Glomerular endothelial cell (primary cell): ENCODE measurements around the gene METTL8. TPM values are rescaled to one million over a fixed set of nuclear protein-coding genes. Genes with fewer than 3 reads are reported as not detected.

Experiments used
- DNase-seq: peaks from one replicate; pipeline ENCODE4 v3.0.0-alpha.2; 2011; ENCODE audit warnings: low read depth, low spot score; ENCODE audit errors: extremely low read depth
- total RNA-seq: library from RNA; depleted of rRNA; stranded (reverse); fragments of >200 nt; gene quantifications from 2 replicates; pipeline ENCODE4 v1.2.3, GENCODE V29; 2015

Gene METTL8
- total RNA-seq, 1 donor from 2014 or later, result 17.2 TPM

GRCh38 chr2:171346723-171347557 lies 86.8 kb downstream of the METTL8 start:
- no peak for DNase-seq

GRCh38 chr2:171345971-171346722 lies 87.6 kb downstream of the METTL8 start:
- DNase-seq, result peak; percentile 72

GRCh38 chr2:171344182-171344581 lies 89.6 kb downstream of the METTL8 start:
- DNase-seq, result no peak

GRCh38 chr2:171342067-171342413 lies 91.8 kb downstream of the METTL8 start:
- no peak for DNase-seq

GRCh38 chr2:171341394-171342066 lies 92.3 kb downstream of the METTL8 start:
- no peak for DNase-seq

GRCh38 chr2:171334946-171335345 lies 98.8 kb downstream of the METTL8 start:
- no peak for DNase-seq

GRCh38 chr2:171334171-171334570 lies 99.6 kb downstream of the METTL8 start:
- no peak for DNase-seq

- DNase-seq, result no peak
Observed at GRCh38 chr2:171330155-171330956, 103.4 kb downstream of the METTL8 start.

- DNase-seq, result no peak
Observed at GRCh38 chr2:171327043-171327496, 106.7 kb downstream of the METTL8 start.

GRCh38 chr2:171325886-171326585 lies 107.8 kb downstream of the METTL8 start:
- DNase-seq, result no peak

- DNase-seq, result no peak
Observed at GRCh38 chr2:171323971-171324528, 109.7 kb downstream of the METTL8 start.

GRCh38 chr2:171322928-171323327 lies 110.9 kb downstream of the METTL8 start:
- DNase-seq, result no peak

- no peak for DNase-seq
Observed at GRCh38 chr2:171320731-171321130, 113.1 kb downstream of the METTL8 start.

GRCh38 chr2:171320208-171320621 lies 113.6 kb downstream of the METTL8 start:
- DNase-seq, result no peak

- peak; percentile 61 for DNase-seq
Observed at GRCh38 chr2:171319164-171319810, 114.5 kb downstream of the METTL8 start.

GRCh38 chr2:171318463-171318934 lies 115.3 kb downstream of the METTL8 start:
- no peak for DNase-seq

- no peak for DNase-seq
Observed at GRCh38 chr2:171317492-171318125, 116.2 kb downstream of the METTL8 start.

- no peak for DNase-seq
Observed at GRCh38 chr2:171316755-171317337, 116.9 kb downstream of the METTL8 start.
